HFFc6 (cell line): ENCODE data around the gene GPX4. TPM values are rescaled to one million over a fixed set of nuclear protein-coding genes. Genes with fewer than 3 reads are reported as not detected.

Experiments used
- DNase-seq: peaks from one replicate; pipeline ENCODE4 v3.0.0-alpha.2; 2018
- H3K27ac Mint-ChIP-seq: 2 replicates; pipeline ENCODE4 v1.8.0; 2020; ENCODE audit warnings: mild to moderate bottlenecking, mixed read lengths
- H3K27me3 Mint-ChIP-seq: 2 replicates; pipeline ENCODE4 v1.8.0; 2021; ENCODE audit warnings: mild to moderate bottlenecking, moderate library complexity, mixed read lengths; ENCODE audit not compliant: insufficient read depth
- H3K36me3 Mint-ChIP-seq: 2 replicates; pipeline ENCODE4 v1.8.0; 2021; ENCODE audit warnings: low read depth, mixed read lengths
- H3K4me1 Mint-ChIP-seq: 2 replicates; pipeline ENCODE4 v1.8.0; 2020; ENCODE audit warnings: low read depth, mixed read lengths
- H3K4me3 Mint-ChIP-seq: 2 replicates; pipeline ENCODE4 v1.8.0; 2020; ENCODE audit warnings: mild to moderate bottlenecking, moderate library complexity, mixed read lengths
- H3K9me3 Mint-ChIP-seq: 2 replicates; pipeline ENCODE4 v1.8.0; 2020; ENCODE audit warnings: mild to moderate bottlenecking, mixed read lengths
- CTCF ChIP-seq: fragments of 200-600 bp; sonication (generic); IDR thresholded peaks from 2 replicates; pipeline ENCODE4 v1.5.0; 2021; ENCODE audit warnings: antibody characterized with exemption, mild to moderate bottlenecking
- total RNA-seq, 6 experiments: library from RNA; stranded (reverse); fragmentation: NEBNext Ultra II Directional; extraction: Animal tissue kit (Norgen Biotek cat#: 25700); gene quantifications; 2 replicates in 1 of 6; 3 replicates in 5 of 6; pipeline ENCODE4 v1.2.3, GENCODE V29; 2021

The GPX4 gene
- total RNA-seq, 6 experiments from 2014 or later: 193 to 237 (median 223) TPM

DNA sequence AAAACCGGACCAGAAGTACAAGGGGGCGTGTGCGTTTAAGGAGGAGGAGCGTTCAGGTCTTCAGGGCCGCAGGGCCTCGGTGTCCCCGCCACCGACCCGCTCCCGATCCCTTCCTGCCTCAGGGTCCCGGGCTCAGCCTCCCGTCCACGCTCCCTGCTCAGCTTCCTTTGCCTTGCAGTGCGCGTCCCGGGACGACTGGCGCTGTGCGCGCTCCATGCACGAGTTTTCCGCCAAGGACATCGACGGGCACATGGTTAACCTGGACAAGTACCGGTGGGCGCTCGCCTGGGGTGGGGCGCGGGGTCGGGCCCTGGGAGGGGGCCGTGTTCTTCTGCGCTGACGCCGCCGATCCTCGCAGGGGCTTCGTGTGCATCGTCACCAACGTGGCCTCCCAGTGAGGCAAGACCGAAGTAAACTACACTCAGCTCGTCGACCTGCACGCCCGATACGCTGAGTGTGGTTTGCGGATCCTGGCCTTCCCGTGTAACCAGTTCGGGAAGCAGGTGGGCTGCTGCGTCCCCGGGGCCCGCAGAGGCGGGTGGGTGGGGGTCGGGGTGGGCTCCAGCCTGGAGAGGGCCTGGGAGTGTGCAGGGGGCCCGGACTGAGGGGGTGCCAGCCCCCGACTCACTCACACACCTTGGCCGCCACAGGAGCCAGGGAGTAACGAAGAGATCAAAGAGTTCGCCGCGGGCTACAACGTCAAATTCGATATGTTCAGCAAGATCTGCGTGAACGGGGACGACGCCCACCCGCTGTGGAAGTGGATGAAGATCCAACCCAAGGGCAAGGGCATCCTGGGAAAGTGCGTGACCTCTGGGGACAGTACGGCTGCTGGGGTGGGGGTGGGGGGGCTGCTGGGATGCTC is 1.4 kb downstream of the GPX4 start:
- DNase-seq: no peak
- H3K36me3 Mint-ChIP-seq: no peaks in the 10 kb centered on the region; the same call in 1 of the 2 replicates
- peak overlapping the region; percentile 79 for H3K4me3 Mint-ChIP-seq
- peaks cover 8% of the 10 kb centered on the region for H3K9me3 Mint-ChIP-seq
- H3K27ac Mint-ChIP-seq: peak overlapping the region; percentile 58
- H3K4me1 Mint-ChIP-seq: peaks cover 24% of the 10 kb centered on the region
- H3K27me3 Mint-ChIP-seq: peaks cover 19% of the 10 kb centered on the region
- no peak for TF ChIP-seq CTCF

GRCh38 chr19:1105873-1106840 is 2.4 kb downstream of the GPX4 start:
- TF ChIP-seq CTCF: no peak; the same call in 1 of the 2 replicates
- H3K27ac Mint-ChIP-seq: peak overlapping the region; percentile 45; the same call in 1 of the 2 replicates
- peak overlapping the region; percentile 79 for H3K4me3 Mint-ChIP-seq
- no peak for DNase-seq
- H3K9me3 Mint-ChIP-seq: peaks cover 6% of the 10 kb centered on the region
- H3K27me3 Mint-ChIP-seq: peaks cover 21% of the 10 kb centered on the region
- H3K36me3 Mint-ChIP-seq: no peaks in the 10 kb centered on the region; the same call in 1 of the 2 replicates
- H3K4me1 Mint-ChIP-seq: peaks cover 23% of the 10 kb centered on the region

GRCh38 chr19:1106841-1107660 is 3.3 kb downstream of the GPX4 start:
- H3K27me3 Mint-ChIP-seq: peaks cover 21% of the 10 kb centered on the region
- DNase-seq: no peak
- 0 out of 2 replicates have a peak overlapping the region, but pooled peaks have one; percentile 21 for H3K27ac Mint-ChIP-seq
- no peaks in the 10 kb centered on the region for H3K9me3 Mint-ChIP-seq
- H3K36me3 Mint-ChIP-seq: no peaks in the 10 kb centered on the region; the same call in 1 of the 2 replicates
- TF ChIP-seq CTCF: peak; percentile 43; the same call in 1 of the 2 replicates
- peak overlapping the region; percentile 50; the same call in 1 of the 2 replicates for H3K4me3 Mint-ChIP-seq
- H3K4me1 Mint-ChIP-seq: peaks cover 14% of the 10 kb centered on the region

GRCh38 chr19:1107661-1108261 is 4.0 kb downstream of the GPX4 start:
- no peak for DNase-seq
- no peak overlapping the region for H3K27ac Mint-ChIP-seq
- H3K4me3 Mint-ChIP-seq: no peak overlapping the region
- H3K36me3 Mint-ChIP-seq: no peaks in the 10 kb centered on the region; the same call in 1 of the 2 replicates
- TF ChIP-seq CTCF: no peak
- H3K27me3 Mint-ChIP-seq: peaks cover 19% of the 10 kb centered on the region
- H3K9me3 Mint-ChIP-seq: no peaks in the 10 kb centered on the region
- peaks cover 8% of the 10 kb centered on the region for H3K4me1 Mint-ChIP-seq
